Osteocyte (in vitro differentiated cells): ENCODE measurements around the gene GBP7. TPM values are rescaled to one million over a fixed set of nuclear protein-coding genes. Genes with fewer than 3 reads are reported as not detected.
"Not testable (repeated sequence)": the region's sequence is repeated elsewhere in the genome, so short reads cannot be mapped to it uniquely, and the experiment has no call there.

Experiments
- DNase-seq: peaks from one replicate; pipeline ENCODE4 v3.0.0; 2021; ENCODE audit warnings: mixed read lengths; ENCODE audit not compliant: unreplicated experiment; ENCODE audit errors: extremely low spot score
- H3K27ac Mint-ChIP-seq: one replicate; pipeline ENCODE4 v1.8.0; 2021; ENCODE audit warnings: mild to moderate bottlenecking, mixed read lengths; ENCODE audit not compliant: unreplicated experiment
- H3K27me3 Mint-ChIP-seq: one replicate; pipeline ENCODE4 v1.8.0; 2021; ENCODE audit warnings: mixed read lengths; ENCODE audit not compliant: unreplicated experiment
- H3K36me3 Mint-ChIP-seq: one replicate; pipeline ENCODE4 v1.8.0; 2021; ENCODE audit warnings: mixed read lengths; ENCODE audit not compliant: unreplicated experiment
- H3K4me1 Mint-ChIP-seq: one replicate; pipeline ENCODE4 v1.8.0; 2021; ENCODE audit warnings: mixed read lengths; ENCODE audit not compliant: unreplicated experiment
- H3K4me3 Mint-ChIP-seq: one replicate; pipeline ENCODE4 v1.8.0; 2021; ENCODE audit warnings: mild to moderate bottlenecking, moderate library complexity, mixed read lengths; ENCODE audit not compliant: unreplicated experiment
- H3K9me3 Mint-ChIP-seq: one replicate; pipeline ENCODE4 v1.8.0; 2021; ENCODE audit warnings: mixed read lengths; ENCODE audit not compliant: unreplicated experiment
- CTCF ChIP-seq: fragments of 200-600 bp; sonication (generic); IDR thresholded peaks from 2 replicates; pipeline ENCODE4 v1.5.0; 2021; ENCODE audit warnings: antibody characterized with exemption, mild to moderate bottlenecking, moderate library complexity
- total RNA-seq: library from RNA; stranded (reverse); gene quantifications from 2 replicates; pipeline ENCODE4 v1.2.1, GENCODE V29; 2021

Gene GBP7
- total RNA-seq, 1 donor from 2014 or later: not detected

- no peak for TF ChIP-seq CTCF
- Mint-ChIP-seq H3K9me3 (peaks cover 2% of the 10 kb centered on the region), H3K27me3 (peaks cover 27% of the 10 kb centered on the region), H3K36me3 (no peaks in the 10 kb centered on the region), H3K4me1 (no peaks in the 10 kb centered on the region), H3K27ac (no peak overlapping the region), H3K4me3 (no peak overlapping the region)
- no peak for DNase-seq
Measured at GRCh38 chr1:89143484-89143883, 32.3 kb downstream of the GBP7 start.

- Mint-ChIP-seq H3K27me3 (peaks cover 24% of the 10 kb centered on the region), H3K4me1 (no peaks in the 10 kb centered on the region), H3K27ac (no peak overlapping the region), H3K4me3 (no peak overlapping the region), H3K36me3 (no peaks in the 10 kb centered on the region), H3K9me3 (peaks cover 8% of the 10 kb centered on the region)
- TF ChIP-seq CTCF: no peak
- DNase-seq: no peak
Measured at GRCh38 chr1:89142160-89142559, 33.6 kb downstream of the GBP7 start.

- no peak for DNase-seq
- Mint-ChIP-seq H3K27me3 (peaks cover 19% of the 10 kb centered on the region), H3K4me1 (peaks cover 2% of the 10 kb centered on the region), H3K27ac (no peak overlapping the region), H3K36me3 (no peaks in the 10 kb centered on the region), H3K4me3 (no peak overlapping the region), H3K9me3 (peaks cover 8% of the 10 kb centered on the region)
- no peak for TF ChIP-seq CTCF
Measured at GRCh38 chr1:89133747-89134146, 42.1 kb downstream of the GBP7 start.

GRCh38 chr1:89130716-89131115, 45.1 kb downstream of the GBP7 start:
- no peak for TF ChIP-seq CTCF
- H3K27ac Mint-ChIP-seq: no peak overlapping the region
- DNase-seq: no peak
- H3K4me1 Mint-ChIP-seq: peaks cover 10% of the 10 kb centered on the region
- no peak overlapping the region for H3K4me3 Mint-ChIP-seq
- H3K27me3 Mint-ChIP-seq: peaks cover 8% of the 10 kb centered on the region
- H3K9me3 Mint-ChIP-seq: no peaks in the 10 kb centered on the region
- H3K36me3 Mint-ChIP-seq: no peaks in the 10 kb centered on the region

GRCh38 chr1:89129911-89130310, 45.9 kb downstream of the GBP7 start:
- Mint-ChIP-seq H3K27ac (no peak overlapping the region), H3K36me3 (no peaks in the 10 kb centered on the region), H3K9me3 (no peaks in the 10 kb centered on the region), H3K27me3 (peaks cover 8% of the 10 kb centered on the region), H3K4me1 (peaks cover 15% of the 10 kb centered on the region), H3K4me3 (no peak overlapping the region)
- TF ChIP-seq CTCF: no peak
- no peak for DNase-seq

- H3K27ac Mint-ChIP-seq, H3K4me3 Mint-ChIP-seq, H3K36me3 Mint-ChIP-seq, DNase-seq, H3K9me3 Mint-ChIP-seq: not testable (repeated sequence)
- Mint-ChIP-seq H3K4me1 (peaks cover 15% of the 10 kb centered on the region), H3K27me3 (peaks cover 16% of the 10 kb centered on the region)
Measured at GRCh38 chr1:89128003-89128458, 47.8 kb downstream of the GBP7 start.

GRCh38 chr1:89126602-89127565, 48.9 kb downstream of the GBP7 start:
- H3K9me3 Mint-ChIP-seq, DNase-seq, H3K27ac Mint-ChIP-seq, H3K36me3 Mint-ChIP-seq, H3K4me3 Mint-ChIP-seq: not testable (repeated sequence)
- Mint-ChIP-seq H3K4me1 (peaks cover 15% of the 10 kb centered on the region), H3K27me3 (peaks cover 20% of the 10 kb centered on the region)
